Endothelial cell of umbilical vein (primary cell): Measurements from ENCODE around the gene PRSS21. TPM values are rescaled to one million over a fixed set of nuclear protein-coding genes. Genes with fewer than 3 reads are reported as not detected.

Source experiments
- BruUV-seq: library from RNA; stranded (reverse); fragments of 400-500 nt; replicated peaks from 2 replicates; lab custom pipeline; 2021; lab: Mats Ljungman, UMichigan
- CTCF ChIA-PET: fragments of 300-600, 350-600 bp; sonication (Branson Sonifier 250); formaldehyde crosslinking; loops from one replicate; lab custom pipeline; 2021; ENCODE audit warnings: antibody characterized with exemption, inconsistent platforms; lab: Charles Lee
- POLR2A ChIA-PET: fragments of 300-600, 350-600 bp; sonication (Branson Sonifier 250); formaldehyde crosslinking; loops from one replicate; lab custom pipeline; 2021; ENCODE audit warnings: antibody characterized with exemption, inconsistent platforms; lab: Charles Lee
- DNase-seq: peaks from one replicate; pipeline ENCODE4 v3.0.0-alpha.2; 2011; ENCODE audit warnings: low read depth, low spot score
- FAIRE-seq: peaks from 2 replicates; lab custom pipeline; 2011; peaks lifted over from hg19 to GRCh38; lab: Jason Lieb, UNC
- H2AFZ ChIP-seq: 2 replicates; pipeline ENCODE4 v1.6.0; 2012; ENCODE audit warnings: low read depth, low read length, control low read depth, inconsistent platforms
- H3K27ac ChIP-seq: 2 replicates; pipeline ENCODE4 v1.5.1; 2011; ENCODE audit warnings: low read depth, mild to moderate bottlenecking, control low read depth, low read length, moderate library complexity; ENCODE audit not compliant: insufficient read depth
- H3K27me3 ChIP-seq, 2 experiments: 2 replicates each; pipeline versions ENCODE4 v1.6.0 to v1.6.1; 2011; ENCODE audit warnings: low read length in 2 of 2, mixed read lengths in 1 of 2; ENCODE audit not compliant: control insufficient read depth in 2 of 2, insufficient read depth in 2 of 2
- H3K36me3 ChIP-seq, 2 experiments: 2 replicates in 1 of 2; 3 replicates in 1 of 2; pipeline ENCODE4 v1.5.1; 2011; ENCODE audit warnings: low read length in 2 of 2, mild to moderate bottlenecking in 1 of 2, moderate library complexity in 1 of 2; ENCODE audit not compliant: control insufficient read depth in 2 of 2, insufficient read depth in 2 of 2; ENCODE audit errors: extremely low read depth in 1 of 2
- H3K4me1 ChIP-seq: 3 replicates; pipeline ENCODE4 v1.5.1; 2011; ENCODE audit warnings: mild to moderate bottlenecking, low read length; ENCODE audit not compliant: control insufficient read depth, insufficient read depth; ENCODE audit errors: extremely low read depth
- H3K4me2 ChIP-seq: 2 replicates; pipeline ENCODE4 v1.6.1; 2011; ENCODE audit warnings: low read length, control low read depth, mixed read lengths; ENCODE audit not compliant: insufficient read depth
- H3K4me3 ChIP-seq, 3 experiments: fragments of 200-600 bp in 1 of 3; sonication (generic), shearing (Covaris generic) in 1 of 3; replicated peaks in 1 of 3; 2 replicates each; pipeline ENCODE4 v1.5.1; 2011 to 2016; ENCODE audit warnings: control low read depth in 3 of 3, low read length in 3 of 3, mild to moderate bottlenecking in 2 of 3, inconsistent platforms in 1 of 3, low read depth in 1 of 3, moderate library complexity in 1 of 3; ENCODE audit not compliant: insufficient read depth in 1 of 3
- H3K79me2 ChIP-seq: 2 replicates; pipeline ENCODE4 v1.6.0; 2012; ENCODE audit warnings: low read length, inconsistent platforms; ENCODE audit not compliant: control insufficient read depth, insufficient read depth
- H3K9ac ChIP-seq: replicated peaks from 2 replicates; pipeline ENCODE3; 2011; ENCODE audit warnings: low read length, control low read depth; ENCODE audit not compliant: insufficient read depth; ENCODE audit errors: extremely low read depth
- H3K9me1 ChIP-seq: replicated peaks from 3 replicates; pipeline ENCODE4 v1.6.0; 2011; ENCODE audit warnings: mild to moderate bottlenecking, low read length; ENCODE audit not compliant: control insufficient read depth, insufficient read depth; ENCODE audit errors: extremely low read depth
- H3K9me3 ChIP-seq: replicated peaks from 2 replicates; pipeline ENCODE4 v1.5.1; 2012; ENCODE audit warnings: low read length, inconsistent platforms; ENCODE audit not compliant: control insufficient read depth, insufficient read depth
- H4K20me1 ChIP-seq: replicated peaks from 2 replicates; pipeline ENCODE3; 2011; ENCODE audit warnings: mild to moderate bottlenecking, low read length; ENCODE audit not compliant: control insufficient read depth, insufficient read depth; ENCODE audit errors: extremely low read depth
- EZH2 ChIP-seq: IDR thresholded peaks from 2 replicates; pipeline ENCODE4 v1.6.1; 2012; ENCODE audit warnings: borderline replicate concordance, low read depth, mild to moderate bottlenecking, moderate library complexity, low read length, inconsistent platforms; ENCODE audit not compliant: severe bottlenecking
- FOS ChIP-seq: IDR thresholded peaks from 2 replicates; pipeline ENCODE4 v1.6.1; 2011; ENCODE audit warnings: mild to moderate bottlenecking, low read length, moderate library complexity, borderline replicate concordance; ENCODE audit not compliant: insufficient read depth
- GATA2 ChIP-seq: IDR thresholded peaks from 2 replicates; pipeline ENCODE4 v1.7.0; 2011; ENCODE audit warnings: low read depth, mild to moderate bottlenecking, moderate library complexity, mixed read lengths, low read length; ENCODE audit not compliant: insufficient read length, insufficient read depth
- JUN ChIP-seq: IDR thresholded peaks from 2 replicates; pipeline ENCODE4 v1.6.1; 2011; ENCODE audit warnings: borderline replicate concordance, low read depth; ENCODE audit not compliant: insufficient read length, insufficient read depth
- MYC ChIP-seq: IDR thresholded peaks from one replicate; pipeline ENCODE4 v1.6.1; 2011; ENCODE audit warnings: mild to moderate bottlenecking, low read depth, low read length
- POLR2A ChIP-seq: IDR thresholded peaks from 2 replicates; pipeline ENCODE4 v1.6.1; 2012; ENCODE audit warnings: low read depth, mild to moderate bottlenecking, control low read depth, low read length
- POLR2AphosphoS5 ChIP-seq: IDR thresholded peaks from 2 replicates; pipeline ENCODE4 v1.6.1; 2012; ENCODE audit warnings: low read depth, mild to moderate bottlenecking, control low read depth, low read length, moderate library complexity; ENCODE audit not compliant: insufficient read depth
- dilution Hi-C: fragments of 300-500 bp; cut with MboI; formaldehyde crosslinking; loops from one replicate; pipeline ENCODE4 v1.15.0; 2019; ENCODE audit warnings: low sequenced_read_pairs; ENCODE audit not compliant: extremely low pct_ligation_motif_present
- intact Hi-C: fragments of 100-400 bp; cut with micrococcal nuclease; formaldehyde crosslinking; loops from one replicate; pipeline ENCODE4 v1.10.0; 2022
- polyA plus RNA-seq, 4 experiments: library from polyadenylated mRNA; depleted of rRNA in 3 of 4; stranded (reverse) in 3 of 4; unstranded in 1 of 4; fragments of >200 nt; gene quantifications; 2 replicates each; pipeline versions ENCODE4 v1.2.1 to v1.2.3, GENCODE V29; 2011 to 2012; ENCODE audit warnings: missing spikeins in 1 of 4
- total RNA-seq: library from RNA; stranded (reverse); gene quantifications from 2 replicates; pipeline ENCODE4 v1.2.3, GENCODE V29; 2021
- TF ChIP-seq, protein P1 (sequence below), 2 donors: IDR thresholded peaks; 1 replicate in 1 of 2; 2 replicates in 1 of 2; pipeline ENCODE4 v1.5.1; 2011; ENCODE audit warnings: low read length in 2 of 2, mild to moderate bottlenecking in 2 of 2, moderate library complexity in 2 of 2, control low read depth in 1 of 2, inconsistent platforms in 1 of 2, low read depth in 1 of 2; ENCODE audit not compliant: insufficient read depth in 1 of 2; ENCODE audit errors: extremely low read depth in 1 of 2
- TF ChIP-seq, protein P2 (sequence below): IDR thresholded peaks from 2 replicates; pipeline ENCODE4 v1.6.1; 2011; ENCODE audit not compliant: insufficient read depth, insufficient read length

The PRSS21 gene
- total and polyA plus RNA-seq, 2 donors (not counting 3 experiments of a cell fraction or from before 2014, with no cell fraction given), result 0.28 TPM; not detected in 1

DNA sequence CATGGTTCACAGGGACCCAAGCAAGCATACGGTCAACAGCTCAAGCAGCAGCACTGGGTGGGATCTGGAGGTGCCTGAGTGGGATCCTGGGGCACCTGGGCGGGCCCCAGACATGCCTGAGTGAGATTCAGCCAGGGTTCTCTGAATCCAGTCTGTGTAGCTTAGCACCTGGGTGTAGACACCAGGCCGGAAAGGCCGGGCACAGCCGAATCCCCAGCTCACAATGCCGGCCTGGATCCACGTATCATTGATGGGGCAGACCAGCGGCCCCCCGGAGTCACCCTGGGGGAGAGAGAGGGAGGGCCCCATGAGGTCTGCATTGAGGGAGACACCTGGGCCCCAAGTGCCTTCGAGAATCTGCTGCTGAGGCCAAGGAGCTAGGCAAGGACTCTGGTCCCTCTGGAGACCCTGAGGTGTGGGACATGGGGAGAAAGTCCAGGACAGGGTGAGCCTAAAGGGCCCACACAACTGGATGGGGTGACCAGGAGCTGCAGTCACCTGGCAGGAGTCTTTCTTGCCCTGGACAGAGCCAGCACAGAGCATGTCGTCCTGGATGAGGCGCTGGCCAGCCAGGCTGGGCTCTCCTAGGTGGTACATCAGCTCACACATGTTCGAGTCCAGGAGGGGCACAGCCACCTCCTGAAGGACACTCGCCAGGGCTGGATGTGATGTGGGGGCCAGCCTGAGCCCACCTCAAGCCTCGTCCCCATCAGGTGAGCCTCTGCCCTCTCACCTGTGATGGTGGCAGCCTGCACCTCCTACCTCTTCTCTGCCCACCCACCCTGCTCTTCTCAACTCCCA, 22.8 kb downstream of the PRSS21 start:
- no TSS peak for BruUV-seq

More for the DNA sequence above, 22.8 kb downstream of the PRSS21 start:
- Histone ChIP-seq H3K9me3 (no peaks in the 10 kb centered on the region), H3K36me3 (no peaks in the 10 kb centered on the region), H3K4me3 (no peak overlapping the region), H3K9me1 (no peaks in the 10 kb centered on the region), H3K79me2 (no peaks in the 10 kb centered on the region), H4K20me1 (no peaks in the 10 kb centered on the region), H3K27me3 (no peaks in the 10 kb centered on the region), H3K27ac (no peak overlapping the region), H3K4me1 (peaks cover 23% of the 10 kb centered on the region), H2AFZ (no peak overlapping the region), H3K9ac (no peak overlapping the region), H3K4me2 (no peak overlapping the region)
- intact Hi-C loops (loop anchor here (1.0 to 10.0 kb wide), 4 partner anchors 28 to 79 kb away; partner anchors contain the start of gene ELOB), dilution Hi-C loops (no loop called here)
- no peak for TF ChIP-seq GATA2
- no peak for TF ChIP-seq JUN
- TF ChIP-seq MYC, result no peak
- no peak for TF ChIP-seq POLR2AphosphoS5
- TF ChIP-seq FOS, result no peak
- TF ChIP-seq, protein P1, sequence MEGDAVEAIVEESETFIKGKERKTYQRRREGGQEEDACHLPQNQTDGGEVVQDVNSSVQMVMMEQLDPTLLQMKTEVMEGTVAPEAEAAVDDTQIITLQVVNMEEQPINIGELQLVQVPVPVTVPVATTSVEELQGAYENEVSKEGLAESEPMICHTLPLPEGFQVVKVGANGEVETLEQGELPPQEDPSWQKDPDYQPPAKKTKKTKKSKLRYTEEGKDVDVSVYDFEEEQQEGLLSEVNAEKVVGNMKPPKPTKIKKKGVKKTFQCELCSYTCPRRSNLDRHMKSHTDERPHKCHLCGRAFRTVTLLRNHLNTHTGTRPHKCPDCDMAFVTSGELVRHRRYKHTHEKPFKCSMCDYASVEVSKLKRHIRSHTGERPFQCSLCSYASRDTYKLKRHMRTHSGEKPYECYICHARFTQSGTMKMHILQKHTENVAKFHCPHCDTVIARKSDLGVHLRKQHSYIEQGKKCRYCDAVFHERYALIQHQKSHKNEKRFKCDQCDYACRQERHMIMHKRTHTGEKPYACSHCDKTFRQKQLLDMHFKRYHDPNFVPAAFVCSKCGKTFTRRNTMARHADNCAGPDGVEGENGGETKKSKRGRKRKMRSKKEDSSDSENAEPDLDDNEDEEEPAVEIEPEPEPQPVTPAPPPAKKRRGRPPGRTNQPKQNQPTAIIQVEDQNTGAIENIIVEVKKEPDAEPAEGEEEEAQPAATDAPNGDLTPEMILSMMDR (IDR thresholded peaks at IDR 0.05; ENCODE audit: extremely low read depth in 1 of 2, insufficient read depth in 1 of 2, low read depth in 1 of 2, low read length in 2 of 2), result no peak
- no peak for TF ChIP-seq POLR2A
- TF ChIP-seq, protein P2, sequence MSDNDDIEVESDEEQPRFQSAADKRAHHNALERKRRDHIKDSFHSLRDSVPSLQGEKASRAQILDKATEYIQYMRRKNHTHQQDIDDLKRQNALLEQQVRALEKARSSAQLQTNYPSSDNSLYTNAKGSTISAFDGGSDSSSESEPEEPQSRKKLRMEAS, result no peak
- no peak for TF ChIP-seq EZH2
- DNase-seq, result no peak
- POLR2A ChIA-PET, result interaction anchor here (0.6 to 1.6 kb wide), 2 partner anchors 28 to 70 kb away, joined by 3 to 8 read pairs; no protein-coding TSS in a partner anchor
- no peak for FAIRE-seq
- CTCF ChIA-PET, result interaction anchor here (0.9 to 6.4 kb wide), 31 partner anchors 9 to 130 kb away, joined by 3 to 372 read pairs (median 8); partner anchors contain the start of genes FLYWCH1, FLYWCH2, PAQR4 and PRSS41
